Measurements from ENCODE around the gene FALEC. TPM values are rescaled to one million over a fixed set of nuclear protein-coding genes. Genes with fewer than 3 reads are reported as not detected.

Gene FALEC
- total and polyA plus RNA-seq, 9 of the 15 experiments (the other 6 are each of a cell fraction or from before 2014, with no cell fraction given), result 0.15 to 1.8 (median 0.53) TPM; not detected in 5

DNA sequence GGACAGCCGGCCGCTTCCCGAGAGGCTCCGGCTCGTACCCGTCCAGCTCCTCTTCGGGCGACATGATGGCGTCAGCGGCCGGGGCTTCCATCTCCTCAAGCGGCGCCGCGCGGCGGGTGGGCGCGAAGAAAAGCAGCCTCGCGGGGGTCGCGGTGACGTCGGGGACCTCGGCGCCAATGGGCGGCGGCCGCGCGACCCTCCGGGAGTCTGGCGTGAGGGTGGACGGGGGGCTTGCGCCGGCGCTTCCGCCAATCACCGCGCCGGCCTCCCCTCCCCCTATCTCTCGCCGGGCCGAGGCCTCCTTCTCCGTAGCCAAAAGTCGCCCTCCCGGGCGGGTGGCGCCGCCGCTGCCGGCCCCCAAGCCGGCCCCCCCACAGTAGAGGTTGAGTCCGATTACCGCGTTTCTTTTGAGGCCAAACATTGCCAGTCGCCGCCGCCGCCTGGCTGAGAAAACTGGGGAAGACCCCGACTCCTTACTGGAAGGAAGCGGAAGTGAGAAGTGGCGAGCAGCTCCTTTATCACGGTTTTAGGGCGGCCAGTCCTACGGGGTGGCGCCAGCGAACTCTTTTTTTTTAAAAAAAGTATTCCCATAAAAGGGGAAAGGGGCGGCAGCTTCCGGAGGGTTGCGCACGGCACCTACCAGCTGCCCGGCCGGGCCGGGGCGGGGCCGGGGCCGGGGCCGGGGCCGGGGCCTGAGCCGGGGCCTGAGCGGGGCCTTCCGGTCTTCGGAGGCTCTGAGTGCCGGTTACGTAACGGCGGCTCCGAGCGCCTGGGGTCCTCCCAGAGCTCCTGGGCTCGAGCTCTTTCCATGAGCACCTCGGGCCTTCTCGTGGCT, 63.8 kb downstream of the FALEC start, which contains the start of gene MCL1 (continued):
- TF ChIP-seq U2AF2 (optimal IDR thresholded peaks at IDR 0.05; ENCODE audit: low read depth, low read length) (no peak), SMAD1 (IDR thresholded peaks at IDR 0.05; ENCODE audit: low read depth, low read length, partially characterized antibody) (peak; percentile 97), ZNF143 (CRISPR knock-in tag; IDR thresholded peaks at IDR 0.05) (no peak), ZNF12 (CRISPR knock-in tag; IDR thresholded peaks at IDR 0.05) (no peak), SPI1 (IDR thresholded peaks at IDR 0.05; ENCODE audit: borderline replicate concordance, low read depth, low read length) (peak; percentile 97), NR2F6 (CRISPR knock-in tag; IDR thresholded peaks at IDR 0.05) (no peak), FOS (IDR thresholded peaks at IDR 0.05; ENCODE audit: extremely low read depth, insufficient read length) (no peak), ZNF780A (CRISPR knock-in tag; IDR thresholded peaks at IDR 0.05) (no peak), RBM15 (IDR thresholded peaks at IDR 0.05; ENCODE audit: insufficient read depth, low read length) (peak; percentile 93; the same call in 1 of the 2 replicates), ZZZ3 (IDR thresholded peaks at IDR 0.05) (no peak), SLC30A9 (CRISPR knock-in tag; IDR thresholded peaks at IDR 0.05) (no peak)
- TF ChIP-seq, protein P1, sequence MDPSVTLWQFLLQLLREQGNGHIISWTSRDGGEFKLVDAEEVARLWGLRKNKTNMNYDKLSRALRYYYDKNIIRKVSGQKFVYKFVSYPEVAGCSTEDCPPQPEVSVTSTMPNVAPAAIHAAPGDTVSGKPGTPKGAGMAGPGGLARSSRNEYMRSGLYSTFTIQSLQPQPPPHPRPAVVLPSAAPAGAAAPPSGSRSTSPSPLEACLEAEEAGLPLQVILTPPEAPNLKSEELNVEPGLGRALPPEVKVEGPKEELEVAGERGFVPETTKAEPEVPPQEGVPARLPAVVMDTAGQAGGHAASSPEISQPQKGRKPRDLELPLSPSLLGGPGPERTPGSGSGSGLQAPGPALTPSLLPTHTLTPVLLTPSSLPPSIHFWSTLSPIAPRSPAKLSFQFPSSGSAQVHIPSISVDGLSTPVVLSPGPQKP (CRISPR knock-in tag; IDR thresholded peaks at IDR 0.05), result no peak
- TF ChIP-seq, protein P2, sequence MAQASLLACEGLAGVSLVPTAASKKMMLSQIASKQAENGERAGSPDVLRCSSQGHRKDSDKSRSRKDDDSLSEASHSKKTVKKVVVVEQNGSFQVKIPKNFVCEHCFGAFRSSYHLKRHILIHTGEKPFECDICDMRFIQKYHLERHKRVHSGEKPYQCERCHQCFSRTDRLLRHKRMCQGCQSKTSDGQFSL (CRISPR knock-in tag; IDR thresholded peaks at IDR 0.05), result peak; percentile 87
- TF ChIP-seq, protein P2 (tag; IDR thresholded peaks at IDR 0.05), result peak in 1 of 2 experiments; percentile 51; a peak in 1 of 4 replicates
- TF ChIP-seq, protein P3, sequence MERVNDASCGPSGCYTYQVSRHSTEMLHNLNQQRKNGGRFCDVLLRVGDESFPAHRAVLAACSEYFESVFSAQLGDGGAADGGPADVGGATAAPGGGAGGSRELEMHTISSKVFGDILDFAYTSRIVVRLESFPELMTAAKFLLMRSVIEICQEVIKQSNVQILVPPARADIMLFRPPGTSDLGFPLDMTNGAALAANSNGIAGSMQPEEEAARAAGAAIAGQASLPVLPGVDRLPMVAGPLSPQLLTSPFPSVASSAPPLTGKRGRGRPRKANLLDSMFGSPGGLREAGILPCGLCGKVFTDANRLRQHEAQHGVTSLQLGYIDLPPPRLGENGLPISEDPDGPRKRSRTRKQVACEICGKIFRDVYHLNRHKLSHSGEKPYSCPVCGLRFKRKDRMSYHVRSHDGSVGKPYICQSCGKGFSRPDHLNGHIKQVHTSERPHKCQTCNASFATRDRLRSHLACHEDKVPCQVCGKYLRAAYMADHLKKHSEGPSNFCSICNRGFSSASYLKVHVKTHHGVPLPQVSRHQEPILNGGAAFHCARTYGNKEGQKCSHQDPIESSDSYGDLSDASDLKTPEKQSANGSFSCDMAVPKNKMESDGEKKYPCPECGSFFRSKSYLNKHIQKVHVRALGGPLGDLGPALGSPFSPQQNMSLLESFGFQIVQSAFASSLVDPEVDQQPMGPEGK (CRISPR knock-in tag; IDR thresholded peaks at IDR 0.05; ENCODE audit: borderline replicate concordance), result no peak
- TF ChIP-seq, protein P4, sequence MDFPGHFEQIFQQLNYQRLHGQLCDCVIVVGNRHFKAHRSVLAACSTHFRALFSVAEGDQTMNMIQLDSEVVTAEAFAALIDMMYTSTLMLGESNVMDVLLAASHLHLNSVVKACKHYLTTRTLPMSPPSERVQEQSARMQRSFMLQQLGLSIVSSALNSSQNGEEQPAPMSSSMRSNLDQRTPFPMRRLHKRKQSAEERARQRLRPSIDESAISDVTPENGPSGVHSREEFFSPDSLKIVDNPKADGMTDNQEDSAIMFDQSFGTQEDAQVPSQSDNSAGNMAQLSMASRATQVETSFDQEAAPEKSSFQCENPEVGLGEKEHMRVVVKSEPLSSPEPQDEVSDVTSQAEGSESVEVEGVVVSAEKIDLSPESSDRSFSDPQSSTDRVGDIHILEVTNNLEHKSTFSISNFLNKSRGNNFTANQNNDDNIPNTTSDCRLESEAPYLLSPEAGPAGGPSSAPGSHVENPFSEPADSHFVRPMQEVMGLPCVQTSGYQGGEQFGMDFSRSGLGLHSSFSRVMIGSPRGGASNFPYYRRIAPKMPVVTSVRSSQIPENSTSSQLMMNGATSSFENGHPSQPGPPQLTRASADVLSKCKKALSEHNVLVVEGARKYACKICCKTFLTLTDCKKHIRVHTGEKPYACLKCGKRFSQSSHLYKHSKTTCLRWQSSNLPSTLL (IDR thresholded peaks at IDR 0.05), result no peak
- TF ChIP-seq, protein P5, sequence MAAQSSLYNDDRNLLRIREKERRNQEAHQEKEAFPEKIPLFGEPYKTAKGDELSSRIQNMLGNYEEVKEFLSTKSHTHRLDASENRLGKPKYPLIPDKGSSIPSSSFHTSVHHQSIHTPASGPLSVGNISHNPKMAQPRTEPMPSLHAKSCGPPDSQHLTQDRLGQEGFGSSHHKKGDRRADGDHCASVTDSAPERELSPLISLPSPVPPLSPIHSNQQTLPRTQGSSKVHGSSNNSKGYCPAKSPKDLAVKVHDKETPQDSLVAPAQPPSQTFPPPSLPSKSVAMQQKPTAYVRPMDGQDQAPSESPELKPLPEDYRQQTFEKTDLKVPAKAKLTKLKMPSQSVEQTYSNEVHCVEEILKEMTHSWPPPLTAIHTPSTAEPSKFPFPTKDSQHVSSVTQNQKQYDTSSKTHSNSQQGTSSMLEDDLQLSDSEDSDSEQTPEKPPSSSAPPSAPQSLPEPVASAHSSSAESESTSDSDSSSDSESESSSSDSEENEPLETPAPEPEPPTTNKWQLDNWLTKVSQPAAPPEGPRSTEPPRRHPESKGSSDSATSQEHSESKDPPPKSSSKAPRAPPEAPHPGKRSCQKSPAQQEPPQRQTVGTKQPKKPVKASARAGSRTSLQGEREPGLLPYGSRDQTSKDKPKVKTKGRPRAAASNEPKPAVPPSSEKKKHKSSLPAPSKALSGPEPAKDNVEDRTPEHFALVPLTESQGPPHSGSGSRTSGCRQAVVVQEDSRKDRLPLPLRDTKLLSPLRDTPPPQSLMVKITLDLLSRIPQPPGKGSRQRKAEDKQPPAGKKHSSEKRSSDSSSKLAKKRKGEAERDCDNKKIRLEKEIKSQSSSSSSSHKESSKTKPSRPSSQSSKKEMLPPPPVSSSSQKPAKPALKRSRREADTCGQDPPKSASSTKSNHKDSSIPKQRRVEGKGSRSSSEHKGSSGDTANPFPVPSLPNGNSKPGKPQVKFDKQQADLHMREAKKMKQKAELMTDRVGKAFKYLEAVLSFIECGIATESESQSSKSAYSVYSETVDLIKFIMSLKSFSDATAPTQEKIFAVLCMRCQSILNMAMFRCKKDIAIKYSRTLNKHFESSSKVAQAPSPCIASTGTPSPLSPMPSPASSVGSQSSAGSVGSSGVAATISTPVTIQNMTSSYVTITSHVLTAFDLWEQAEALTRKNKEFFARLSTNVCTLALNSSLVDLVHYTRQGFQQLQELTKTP (IDR thresholded peaks at IDR 0.05; ENCODE audit: low read depth in 1 of 2, partially characterized antibody in 2 of 2), result peak in 1 of 2 experiments; percentile 75

Measured in K562 (cell line).